OCI-M1 (cell line): Measurements from ENCODE around the gene INS.

ENCODE experiments used
- DNase-seq: peaks from one replicate; lab custom pipeline; 2025; lab: John Stamatoyannopoulos, UW

Gene INS

DNA sequence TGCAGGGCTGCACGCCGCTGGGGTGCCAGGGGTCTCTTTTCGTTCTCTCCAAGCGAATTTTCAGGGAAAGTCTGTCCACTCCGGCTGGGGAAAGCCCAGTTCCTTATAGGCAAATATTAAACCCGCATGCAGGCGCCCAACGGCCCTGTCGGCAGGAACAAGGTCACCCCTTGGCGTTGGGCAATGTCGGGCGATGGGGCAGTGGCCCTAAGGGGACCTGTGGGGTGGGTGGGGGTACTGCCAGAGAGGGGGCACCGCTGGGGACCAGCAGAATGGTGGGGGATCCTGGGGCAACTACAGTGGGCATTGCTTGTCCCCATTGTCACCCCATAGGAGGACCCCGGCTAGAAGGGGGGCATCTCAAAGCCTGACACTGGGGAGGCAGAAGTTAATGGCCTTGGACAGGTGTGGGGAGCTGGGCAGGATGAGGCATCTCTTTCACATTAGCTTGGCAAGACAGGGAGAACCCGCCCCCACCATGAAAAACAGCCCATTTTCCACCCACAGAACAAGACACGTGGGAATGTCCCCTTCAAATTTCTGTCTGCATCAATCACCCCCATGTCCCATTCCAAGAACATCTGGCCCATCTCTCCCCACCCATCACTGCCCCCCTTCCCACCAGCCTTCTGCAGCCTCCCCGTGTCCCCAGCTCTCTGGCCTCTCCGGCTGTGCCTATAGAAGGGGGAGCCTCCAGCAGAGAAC is 16.3 kb downstream of the INS start:
- DNase-seq: no peak

DNA sequence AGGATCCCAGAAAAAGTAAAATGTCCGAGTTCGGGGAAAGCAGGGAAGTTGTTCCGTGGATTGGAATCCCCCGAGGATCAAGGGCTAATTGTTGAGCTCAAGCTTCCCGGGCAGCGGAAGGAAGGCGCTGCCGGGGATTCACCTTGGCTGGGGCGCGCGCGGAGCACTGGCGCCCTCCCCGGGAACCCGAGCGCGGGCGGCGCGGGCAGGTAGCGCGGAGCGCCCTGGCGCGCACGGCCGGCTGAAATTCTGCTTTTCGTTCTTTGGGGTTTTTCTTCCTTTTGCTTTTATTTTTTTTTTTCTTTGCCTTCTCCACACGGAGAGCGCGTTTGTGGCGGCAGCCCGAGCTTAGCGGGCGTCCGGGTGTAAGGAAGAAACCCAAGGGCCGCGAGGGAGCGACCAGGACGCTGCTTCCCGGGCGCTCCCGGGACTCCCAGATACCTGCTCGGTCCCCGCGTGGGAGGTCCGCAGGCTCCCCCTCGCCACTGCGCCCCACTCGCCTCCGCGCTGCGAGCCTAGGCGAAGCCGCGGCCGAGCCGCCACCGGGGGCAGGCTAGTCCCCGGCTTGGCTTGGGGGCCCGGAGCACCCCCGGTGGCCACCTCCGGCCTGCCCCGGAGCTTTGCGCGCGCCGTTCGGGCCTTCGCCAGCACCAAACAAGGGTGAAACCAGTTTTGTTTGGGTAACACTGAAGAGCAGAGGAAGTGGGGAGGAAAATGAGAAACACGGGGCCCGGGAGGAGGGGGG is 17.0 kb downstream of the INS start:
- no peak for DNase-seq

DNA sequence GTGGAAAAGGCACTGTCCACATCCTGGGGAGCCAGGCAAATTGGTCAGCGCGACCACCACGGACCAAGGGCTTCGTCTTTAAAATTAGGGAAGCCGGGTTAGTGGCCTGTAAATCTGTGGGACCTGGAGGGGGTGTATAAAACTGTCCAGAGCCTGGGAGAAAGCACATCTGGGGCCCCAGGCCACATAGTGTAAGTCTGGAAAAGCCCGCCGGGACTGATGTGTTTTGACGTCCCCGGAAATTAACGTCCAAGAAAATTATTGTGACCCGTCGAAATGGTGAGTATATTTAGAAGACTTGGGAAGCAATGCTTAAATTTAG is 17.6 kb downstream of the INS start:
- DNase-seq: no peak

DNA sequence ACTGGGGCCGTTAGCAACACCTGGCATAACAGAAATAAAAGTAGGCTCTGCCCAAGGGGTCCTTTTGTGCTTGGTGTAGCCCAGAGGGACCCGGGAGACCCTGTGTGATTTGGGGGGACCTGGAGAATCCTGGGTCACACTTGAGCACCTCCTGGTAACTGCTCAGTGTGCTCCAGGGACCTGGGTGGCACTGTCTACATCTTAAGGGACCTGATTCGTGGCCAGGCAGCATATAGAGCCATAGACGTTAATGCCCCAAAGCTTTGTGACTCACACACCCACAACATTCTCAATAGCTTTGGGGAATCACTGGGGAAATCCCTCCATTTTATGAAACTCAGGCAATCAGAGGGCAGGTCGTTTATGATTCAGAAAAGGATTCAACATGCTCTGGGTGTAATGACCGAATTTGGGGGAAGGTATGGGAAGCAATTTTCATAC is 18.2 kb downstream of the INS start:
- no peak for DNase-seq

DNA sequence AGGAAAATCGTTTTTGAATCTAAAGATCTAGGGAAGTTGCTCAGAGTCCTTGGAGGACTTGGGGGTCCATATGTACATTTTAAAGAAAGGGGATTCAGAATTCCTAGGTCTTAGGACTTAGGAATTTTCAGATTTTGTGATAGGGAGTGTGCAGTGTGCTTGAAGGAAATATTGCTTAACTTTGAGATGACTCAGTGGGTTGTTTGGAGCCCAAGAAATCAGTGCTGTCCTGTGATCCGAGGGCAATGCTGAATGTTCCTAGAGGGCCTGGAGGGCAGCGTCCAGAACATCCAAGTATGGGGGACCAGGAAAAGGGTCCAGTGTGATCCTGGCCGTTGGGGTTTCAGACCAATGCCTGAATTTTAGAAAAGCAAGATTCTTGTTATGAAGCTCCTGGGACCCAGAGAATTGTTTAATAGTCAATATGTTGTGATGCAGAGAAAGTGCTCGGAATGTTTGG is 18.7 kb downstream of the INS start:
- no peak for DNase-seq

DNA sequence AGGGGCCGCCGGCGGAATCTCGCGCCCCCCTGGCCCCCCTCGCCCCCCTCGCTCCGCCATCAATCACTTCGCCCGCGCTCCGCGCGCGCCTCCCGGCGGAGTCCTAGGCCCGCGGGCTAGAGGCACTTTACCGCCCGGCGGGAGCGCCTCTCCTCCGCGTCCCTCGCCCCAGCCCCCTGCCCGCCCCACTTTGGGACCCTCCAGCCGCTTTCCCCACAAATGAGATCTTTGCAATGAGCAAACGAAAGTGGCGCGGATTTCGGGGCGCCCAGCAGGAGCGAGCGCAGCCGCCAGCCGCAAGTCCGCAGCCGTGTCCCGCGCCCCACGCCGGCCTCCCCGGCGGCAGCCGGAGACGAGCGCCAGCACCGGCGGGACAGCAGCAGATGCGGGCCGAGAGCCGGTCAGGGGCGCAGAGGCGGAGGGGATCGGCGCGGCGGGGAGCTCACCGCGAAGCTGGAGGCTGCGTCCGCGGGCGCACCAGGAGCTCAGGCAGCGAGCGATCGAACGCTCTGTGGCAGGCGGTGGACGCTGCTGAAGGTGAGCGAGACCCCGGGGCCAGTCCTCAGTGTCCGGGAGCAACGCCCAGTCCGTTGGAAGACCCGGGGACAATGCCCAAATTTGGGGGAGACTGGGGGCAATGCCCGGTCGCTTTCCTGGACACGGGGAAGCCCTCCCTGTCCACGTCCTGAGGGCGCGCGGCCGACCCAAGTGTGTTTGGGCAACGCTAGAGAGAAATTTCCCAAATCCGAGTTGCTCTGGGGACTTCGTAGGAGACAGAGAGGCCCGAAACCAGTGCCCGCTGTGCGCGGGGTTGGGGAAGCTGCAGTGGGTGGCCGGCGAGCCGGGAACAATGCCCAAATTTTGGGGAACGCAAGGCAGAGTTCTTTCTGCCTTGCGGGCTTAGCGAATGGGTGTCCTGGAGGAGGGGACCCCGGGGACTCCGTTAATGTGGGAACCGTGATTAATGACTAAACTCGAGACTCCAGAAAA is 20.3 kb downstream of the INS start:
- DNase-seq: no peak

DNA sequence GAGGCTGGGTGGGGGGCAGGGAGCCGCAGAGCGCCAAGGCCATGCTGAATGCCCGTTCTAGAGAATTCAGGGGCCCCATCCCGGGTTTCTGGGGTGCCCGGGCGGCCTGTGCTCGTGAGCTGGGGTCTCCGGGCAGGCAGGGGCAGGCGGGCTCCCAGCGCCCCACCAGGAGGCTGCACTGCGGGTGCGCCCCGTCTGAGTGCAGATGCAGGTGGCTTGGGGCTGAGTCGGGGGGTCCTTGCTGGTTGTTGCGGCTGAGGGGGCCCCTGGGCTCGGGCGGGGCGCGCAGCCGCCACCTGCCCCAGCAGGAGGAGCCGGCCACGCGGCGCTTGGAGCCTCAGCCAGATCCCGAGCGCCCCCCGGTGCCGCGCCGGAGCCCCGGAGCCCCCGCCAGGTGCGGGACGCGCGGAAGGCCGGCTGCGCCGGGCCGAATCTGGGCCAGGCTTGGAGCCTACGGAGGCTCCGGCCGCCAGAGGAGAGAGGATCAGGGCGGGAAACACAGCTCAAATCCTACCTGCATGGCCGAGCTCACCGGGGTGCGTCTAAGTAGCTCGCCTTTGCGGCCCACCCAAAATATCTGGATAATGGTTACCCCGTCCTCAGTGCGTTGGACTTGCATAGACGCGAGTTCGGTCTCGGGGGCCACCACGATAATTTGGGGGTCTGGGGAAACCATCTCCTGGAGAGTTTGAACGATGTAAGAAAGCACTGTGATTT is 21.2 kb downstream of the INS start:
- DNase-seq: no peak

DNA sequence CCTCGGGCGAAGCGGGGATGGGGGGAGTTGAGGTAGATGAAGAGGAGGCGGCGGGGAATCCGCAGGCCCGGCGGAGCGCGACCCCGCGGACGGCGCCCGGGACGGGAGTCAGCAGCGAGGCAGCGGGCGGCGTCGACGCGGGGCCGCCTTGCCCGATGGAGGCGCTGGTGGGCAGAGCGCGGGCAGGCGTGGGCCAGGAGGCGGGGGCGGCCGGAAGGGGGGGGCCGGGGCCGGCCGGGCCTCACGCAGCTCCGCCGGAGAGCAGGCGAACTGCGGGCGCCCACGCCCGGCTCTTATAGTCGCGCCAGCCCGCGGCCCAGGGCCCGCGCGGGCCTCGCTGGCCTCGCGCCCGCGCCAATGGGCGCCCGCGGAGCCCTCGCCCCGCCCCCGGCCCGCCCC is 21.9 kb downstream of the INS start, which contains the start of gene IGF2:
TSS of gene IGF2 (minus strand) at position 267 of the 399 bp plus-strand sequence. CDS start 3,866 bp downstream, outside the sequence.
- DNase-seq: no peak

DNA sequence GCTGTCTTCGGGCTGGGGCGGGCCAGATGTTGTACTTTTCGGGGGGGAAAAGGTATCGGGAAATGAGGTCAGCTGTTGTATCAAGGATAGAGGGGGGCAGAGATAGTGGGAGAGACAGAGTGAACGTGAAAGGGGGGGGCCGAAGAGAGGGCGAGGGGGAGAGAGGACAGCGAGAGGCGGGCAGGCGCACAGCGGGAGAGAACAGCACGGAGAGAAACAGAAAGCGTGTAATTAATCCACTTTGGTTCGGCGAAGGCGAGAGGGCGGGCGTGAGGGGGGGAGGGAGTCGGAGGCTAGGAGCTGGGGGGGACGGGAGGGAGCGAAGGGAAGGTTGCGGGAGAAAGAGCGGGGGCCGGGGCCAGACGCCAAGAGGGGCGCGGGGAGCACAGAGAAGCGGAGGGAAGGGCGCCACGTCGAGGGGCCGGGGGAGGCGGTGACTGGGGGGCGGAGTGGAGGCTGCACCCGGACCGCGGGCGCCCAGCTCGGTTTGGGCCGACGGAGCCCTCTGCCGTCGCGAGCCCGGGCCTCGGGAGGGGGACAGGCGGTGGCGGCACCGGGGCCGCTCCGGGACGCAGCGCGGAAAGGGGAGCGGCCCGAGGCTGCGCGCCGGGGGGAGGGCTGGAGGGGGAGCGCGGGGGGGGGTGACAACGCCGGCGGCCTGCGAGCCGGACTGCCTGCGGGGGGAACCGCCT is 22.4 kb downstream of the INS start:
- no peak for DNase-seq

DNA sequence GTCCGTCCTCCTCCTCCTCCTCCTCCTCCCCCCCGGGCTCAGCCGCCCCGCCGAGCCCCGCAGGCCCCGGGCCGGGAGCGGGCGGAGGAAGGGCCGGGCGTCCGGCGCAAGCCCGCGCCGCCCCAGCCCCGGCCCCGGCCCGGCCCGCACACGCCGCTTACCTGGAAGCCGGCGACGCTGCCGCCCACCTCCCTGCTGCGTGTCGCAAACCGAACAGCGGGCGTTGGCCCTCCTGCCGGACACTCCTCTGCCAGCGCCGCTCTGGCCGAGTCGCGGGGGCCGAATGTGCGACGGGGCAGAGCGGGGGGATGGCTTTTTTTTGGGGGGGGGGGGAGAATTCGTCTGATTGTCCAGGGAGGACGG is 23.0 kb downstream of the INS start:
- DNase-seq: no peak

DNA sequence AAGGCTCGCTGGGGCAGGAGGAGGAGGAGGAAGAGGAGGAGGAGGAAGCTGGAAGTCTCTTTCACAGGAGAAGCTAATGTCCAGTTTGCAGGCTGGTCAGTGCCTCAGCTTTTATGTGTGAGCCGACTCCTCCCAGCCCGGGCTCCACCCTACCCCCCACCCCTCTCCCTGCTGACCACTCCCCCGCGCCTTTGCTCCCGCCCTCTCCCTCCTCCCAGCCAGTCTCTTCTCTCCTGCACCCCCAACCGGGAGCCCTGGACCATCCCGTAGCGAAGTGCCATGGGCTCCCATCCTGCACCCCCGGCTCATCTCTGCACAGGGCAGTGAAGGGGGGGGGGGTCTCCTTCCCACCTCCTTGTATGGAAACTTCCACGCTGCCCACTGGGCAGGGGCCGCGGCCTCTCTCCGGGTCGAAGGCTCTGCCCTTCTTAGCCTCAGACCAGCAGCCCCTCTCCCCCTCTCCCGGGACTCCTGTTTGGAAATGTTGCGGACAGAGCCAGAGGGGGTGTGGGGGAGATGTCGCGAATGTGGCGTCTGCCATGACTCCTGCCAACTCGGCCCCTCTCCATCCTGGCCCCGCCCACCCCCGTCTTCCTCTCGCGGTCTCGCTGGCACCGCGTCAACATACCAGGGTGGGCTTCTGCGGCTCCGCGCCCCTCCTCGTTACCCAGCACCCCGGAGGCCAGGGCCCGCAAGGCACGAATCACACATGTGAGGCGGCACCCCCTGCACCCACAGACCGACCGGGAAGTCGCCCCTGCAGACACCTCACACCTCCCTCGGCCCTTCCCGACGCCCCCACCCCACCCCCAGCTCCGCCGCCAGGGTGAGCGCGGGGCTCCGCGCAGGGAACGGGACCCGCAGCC is 23.6 kb downstream of the INS start:
- DNase-seq: no peak

DNA sequence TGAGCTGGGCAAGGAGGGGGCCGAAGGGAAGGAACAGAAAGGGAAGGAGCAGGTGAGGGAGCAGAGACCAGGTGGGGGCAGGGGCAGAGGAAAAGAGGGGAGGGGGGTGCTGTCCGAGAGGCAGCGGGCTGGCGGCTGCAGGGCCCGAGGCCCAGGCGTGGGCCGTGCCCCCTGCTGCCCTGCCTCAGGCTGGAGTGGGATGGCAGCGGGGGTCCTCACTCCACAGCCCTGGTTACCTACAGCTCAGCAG is 24.1 kb downstream of the INS start:
- DNase-seq: no peak

DNA sequence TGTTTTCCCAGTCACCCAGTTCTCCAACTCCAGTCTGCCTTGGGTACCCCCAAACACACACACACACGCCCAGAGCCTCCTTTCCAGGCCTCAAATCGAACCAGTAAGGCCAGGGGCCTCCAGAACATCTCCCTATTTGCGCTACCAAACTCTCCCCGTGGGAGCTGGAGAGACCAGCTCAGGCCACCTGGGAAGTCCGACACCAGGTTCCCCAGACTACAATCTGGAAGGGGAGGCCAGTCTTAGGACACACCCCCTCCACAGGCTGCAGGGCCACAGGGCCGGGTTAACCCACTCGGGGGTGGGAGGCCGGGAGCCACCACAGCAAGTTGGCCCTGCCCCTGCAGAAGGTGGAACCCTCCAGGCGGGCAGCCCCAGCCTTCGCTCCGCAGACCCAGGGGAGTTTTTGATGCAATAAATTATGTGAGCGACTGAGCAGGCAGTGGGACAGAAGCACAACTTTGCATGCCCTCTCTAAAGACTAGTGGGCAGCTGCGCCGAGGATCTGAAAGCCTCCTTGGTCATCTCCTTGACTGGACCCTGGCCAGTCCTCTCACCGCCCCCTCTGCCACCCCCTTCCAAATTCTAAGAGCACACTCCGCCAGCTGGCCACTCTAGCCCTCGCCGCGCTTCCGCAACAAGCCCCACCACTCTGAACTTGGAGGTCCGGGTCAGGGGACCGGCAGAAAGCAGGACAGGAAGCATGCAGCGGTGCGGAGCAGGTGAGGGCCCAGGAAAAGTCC is 24.6 kb downstream of the INS start:
- DNase-seq: no peak

DNA sequence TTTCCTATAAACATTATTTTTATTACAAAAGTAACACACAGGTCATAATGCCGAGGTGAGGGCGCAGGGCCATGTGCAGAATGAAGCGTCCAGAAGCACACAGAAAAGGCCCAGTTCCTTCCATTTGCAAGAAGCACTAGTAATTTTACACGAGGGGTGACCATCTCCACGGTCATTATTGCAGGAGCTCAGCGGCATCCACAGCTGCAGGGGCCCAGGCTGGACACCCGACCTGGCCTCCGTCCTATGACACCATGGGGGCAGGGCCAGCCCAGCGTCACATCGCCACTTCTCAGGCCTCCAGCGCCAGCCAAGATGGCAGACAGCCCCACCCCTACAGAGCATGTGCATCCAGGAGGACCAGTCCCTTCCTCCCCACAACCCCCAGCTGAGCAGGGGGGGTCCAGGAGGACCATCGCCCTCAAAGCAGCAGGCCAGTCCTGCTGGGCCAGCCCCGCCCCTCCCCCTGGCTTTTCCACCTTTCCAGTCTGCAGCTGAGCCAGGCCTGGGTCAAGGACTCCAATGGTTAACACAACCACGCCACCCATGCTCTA is 25.3 kb downstream of the INS start:
- no peak for DNase-seq

DNA sequence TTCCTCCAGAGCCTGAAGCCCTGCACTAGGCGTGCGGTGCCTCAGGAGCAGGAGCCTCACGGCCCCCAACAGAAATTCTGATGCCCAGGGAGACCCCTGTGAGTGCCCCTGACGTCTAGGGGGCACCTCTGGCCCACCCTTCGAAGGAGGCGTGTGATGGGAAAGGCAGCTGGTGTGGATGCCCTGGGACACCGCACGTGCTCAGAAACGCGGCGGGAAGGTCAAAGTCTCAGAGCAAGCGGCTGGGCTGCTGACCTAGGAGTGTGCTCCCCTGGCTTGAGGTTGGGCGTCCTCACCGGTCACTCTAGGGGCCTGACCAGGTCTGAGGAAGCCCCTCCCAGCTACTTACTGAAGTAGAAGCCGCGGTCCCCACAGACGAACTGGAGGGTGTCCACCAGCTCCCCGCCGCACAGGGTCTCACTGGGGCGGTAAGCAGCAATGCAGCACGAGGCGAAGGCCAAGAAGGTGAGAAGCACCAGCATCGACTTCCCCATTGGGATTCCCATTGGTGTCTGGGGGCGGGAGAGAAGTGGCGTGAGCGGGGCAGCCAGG is 25.9 kb downstream of the INS start:
- no peak for DNase-seq

DNA sequence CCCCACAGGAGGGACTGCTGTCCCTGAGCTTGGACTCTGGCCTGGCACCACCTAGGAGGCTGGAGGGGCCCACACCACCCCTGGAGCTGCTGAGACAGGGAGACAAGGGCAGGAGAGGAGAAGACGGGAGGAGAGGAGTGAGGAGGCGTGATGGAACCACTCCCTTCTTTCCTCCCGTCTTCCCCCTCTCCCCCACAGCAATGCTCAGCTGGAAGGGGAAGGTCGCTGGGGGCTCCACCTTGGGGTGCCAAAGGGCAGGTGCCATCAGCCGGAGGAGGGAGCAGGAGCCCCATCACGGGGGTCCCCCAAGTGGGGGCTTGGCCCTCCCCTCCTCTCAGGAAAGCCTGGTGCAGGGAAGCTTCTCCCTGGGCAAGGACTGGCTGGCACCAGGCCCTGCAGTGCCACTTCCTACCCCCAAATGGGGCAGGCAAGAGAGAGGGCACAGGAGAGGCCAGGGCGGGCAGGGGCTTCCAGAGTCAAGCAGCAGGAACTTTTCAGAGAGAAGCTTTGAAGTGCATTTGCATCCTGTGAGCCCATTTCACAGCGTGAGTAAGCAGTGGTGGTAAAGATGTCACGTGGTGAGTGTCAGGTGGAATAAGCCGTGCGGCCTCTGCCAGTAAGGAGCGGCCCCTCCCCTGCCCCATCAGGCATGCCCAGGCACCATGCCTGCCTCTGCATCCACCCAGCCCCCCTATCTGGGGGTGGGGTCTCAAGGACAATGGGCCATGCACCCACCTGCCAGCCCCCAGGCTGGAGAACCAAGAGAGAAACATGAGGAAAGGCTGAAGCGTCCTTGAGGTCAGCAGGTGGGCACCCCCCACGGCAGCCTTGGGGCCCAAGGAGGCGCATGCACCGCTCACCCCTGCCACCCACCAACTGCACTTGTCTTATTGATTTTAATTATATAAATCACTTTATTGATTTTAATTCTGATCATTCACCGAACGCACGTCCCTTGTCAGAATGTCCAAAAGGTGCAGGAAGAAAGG is 26.7 kb downstream of the INS start:
- no peak for DNase-seq

DNA sequence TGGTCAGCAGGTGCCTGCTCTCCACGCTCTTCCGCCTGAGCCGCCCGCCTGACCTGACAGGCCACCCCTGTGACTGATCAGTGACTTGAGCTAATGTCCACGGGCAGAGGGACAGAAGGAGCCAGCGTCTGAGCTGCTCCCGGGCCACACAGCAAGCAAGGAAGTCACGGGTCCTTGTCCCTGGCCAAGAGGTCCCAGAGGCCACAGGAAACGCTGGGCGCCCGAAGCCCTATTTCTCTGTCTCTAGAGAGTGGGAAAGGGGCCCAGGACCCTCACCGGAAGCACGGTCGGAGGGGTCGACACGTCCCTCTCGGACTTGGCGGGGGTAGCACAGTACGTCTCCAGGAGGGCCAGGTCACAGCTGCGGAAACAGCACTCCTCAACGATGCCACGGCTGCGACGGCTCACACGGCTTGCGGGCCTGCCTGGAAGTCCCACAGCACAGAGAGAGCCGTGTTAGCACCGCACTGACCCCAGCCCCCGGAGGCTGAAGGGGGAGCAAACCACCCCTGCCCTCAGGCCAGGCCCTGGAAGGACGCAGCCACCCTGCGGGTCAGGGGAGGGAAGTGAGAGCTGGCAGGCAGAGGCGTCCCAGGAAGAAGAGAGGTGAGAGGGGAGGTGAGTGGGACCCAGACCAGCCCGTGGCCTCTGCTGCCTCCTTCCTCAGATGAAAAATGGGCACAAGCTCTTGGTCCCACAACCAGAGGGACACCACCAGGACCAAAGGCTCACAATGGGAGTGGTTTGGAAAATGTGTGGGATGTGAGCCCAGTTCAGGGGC is 27.6 kb downstream of the INS start:
- DNase-seq: no peak
